GM19438 (cell line): ENCODE data around the gene LYZ.
A peak's percentile ranks its signal among the peaks of the same experiment; 100 is the strongest.
"Not testable (repeated sequence)": the region's sequence is repeated elsewhere in the genome, so short reads cannot be mapped to it uniquely, and the experiment has no call there.

Experiments used
- ATAC-seq: cut with Tn5 transposase; IDR thresholded peaks from one replicate; pipeline ENCODE4 v1.9.1; 2021; ENCODE audit warnings: low read depth; ENCODE audit not compliant: unreplicated experiment

LYZ gene

GRCh38 chr12:69348162-69348938, at the start of gene LYZ:
LYZ (plus strand) TSS chr12:69348381; CDS start chr12:69348409, 28 bp downstream.
- no peak for ATAC-seq

- no peak for ATAC-seq
Observed at GRCh38 chr12:69298947-69299346, 49.2 kb upstream of the LYZ start.

- no peak for ATAC-seq
Observed at GRCh38 chr12:69304284-69304683, 43.9 kb upstream of the LYZ start.

GRCh38 chr12:69309461-69309860, 38.7 kb upstream of the LYZ start:
- ATAC-seq: no peak

GRCh38 chr12:69313209-69313608, 35.0 kb upstream of the LYZ start:
- ATAC-seq: no peak

GRCh38 chr12:69316784-69317183, 31.4 kb upstream of the LYZ start:
- ATAC-seq: not testable (repeated sequence)

GRCh38 chr12:69317233-69317632, 30.9 kb upstream of the LYZ start:
- ATAC-seq: not testable (repeated sequence)

- no peak for ATAC-seq
Observed at GRCh38 chr12:69318225-69318624, 30.0 kb upstream of the LYZ start.

GRCh38 chr12:69321351-69321750, 26.8 kb upstream of the LYZ start:
- ATAC-seq: no peak

GRCh38 chr12:69324797-69325466, 23.2 kb upstream of the LYZ start:
- ATAC-seq: peak; percentile 82

GRCh38 chr12:69328426-69328825, 19.8 kb upstream of the LYZ start:
- ATAC-seq: no peak

GRCh38 chr12:69329669-69330428, 18.3 kb upstream of the LYZ start:
- ATAC-seq: no peak

GRCh38 chr12:69330475-69331473, 17.4 kb upstream of the LYZ start:
- peak; percentile 64 for ATAC-seq

- no peak for ATAC-seq
Observed at GRCh38 chr12:69331519-69331908, 16.7 kb upstream of the LYZ start.

GRCh38 chr12:69331909-69332684, 16.1 kb upstream of the LYZ start:
- no peak for ATAC-seq

- no peak for ATAC-seq
Observed at GRCh38 chr12:69332815-69333358, 15.3 kb upstream of the LYZ start.

- no peak for ATAC-seq
Observed at GRCh38 chr12:69334158-69334557, 14.0 kb upstream of the LYZ start.

- no peak for ATAC-seq
Observed at GRCh38 chr12:69337311-69338090, 10.7 kb upstream of the LYZ start.
